ENCODE results near the gene TECTA.
"Not testable (repeated sequence)": the region's sequence is repeated elsewhere in the genome, so short reads cannot be mapped to it uniquely, and the experiment has no call there.

Gene TECTA

DNA sequence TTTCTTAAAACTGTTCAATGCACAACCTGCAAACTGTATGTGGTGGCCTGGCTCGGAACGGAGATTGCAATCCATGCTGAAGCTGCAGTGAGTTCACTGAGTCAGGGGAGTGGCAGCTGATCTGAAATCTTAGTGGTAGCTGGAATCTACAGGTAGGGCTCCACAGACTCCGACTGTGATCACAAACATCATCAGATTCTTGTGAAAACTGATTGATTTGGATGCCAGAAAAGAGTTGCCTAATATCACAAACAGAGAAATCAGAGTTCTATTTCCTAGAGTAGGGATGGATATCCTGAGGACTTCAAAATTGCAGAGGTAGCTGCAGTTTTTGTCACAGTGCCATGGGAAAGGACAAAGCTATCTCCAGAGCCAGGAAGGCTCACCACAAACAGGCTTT lies 134.0 kb downstream of the TECTA start:
- H3K36me3 ChIP-seq, result no peaks in the 10 kb centered on the region
- intact Hi-C loops (cut with DNase I; ENCODE audit: low total_unique reads), result no loop called here

DNA sequence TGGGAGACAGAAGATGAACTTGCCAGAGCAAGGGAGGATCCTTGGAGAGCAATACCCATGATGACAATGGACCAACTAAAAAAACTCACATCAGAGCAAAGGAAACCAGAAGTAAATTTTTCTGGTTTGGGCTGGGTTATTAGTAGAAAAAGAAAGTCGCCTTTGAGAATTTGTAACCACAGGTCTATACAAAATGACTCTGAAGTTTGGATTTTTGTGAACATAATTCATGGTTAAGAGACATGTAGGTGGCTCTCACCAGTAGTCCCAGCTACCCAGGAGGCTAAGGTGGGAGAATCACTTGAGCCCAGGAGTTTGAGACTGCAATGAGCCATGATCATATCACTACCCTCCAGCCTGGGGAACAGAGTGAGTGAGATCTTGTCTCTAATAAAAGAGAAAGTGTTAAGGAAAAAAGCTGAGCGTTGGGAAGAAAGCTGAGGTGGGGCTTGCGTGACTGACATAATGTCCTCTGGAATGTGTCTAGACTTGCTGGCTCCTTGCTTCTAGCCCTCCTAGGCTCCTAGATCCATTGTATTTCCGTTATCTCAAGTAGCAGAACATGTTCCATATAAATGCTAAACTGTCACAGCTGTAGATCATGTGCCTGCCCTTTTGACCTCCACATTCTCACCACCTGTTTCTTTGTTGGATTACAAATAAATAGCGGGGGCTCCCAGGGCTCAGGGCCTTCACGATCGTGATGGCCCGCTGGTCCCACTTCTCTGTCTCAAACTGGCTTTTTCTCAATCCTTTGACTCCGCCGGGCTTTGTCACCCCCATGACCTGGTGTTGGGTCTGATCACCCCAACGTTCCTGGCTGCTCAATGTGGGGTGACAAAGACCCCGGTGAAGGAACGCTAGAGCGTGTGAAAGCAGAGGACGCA lies 135.3 kb downstream of the TECTA start:
- peaks cover 0 to 10% of the 10 kb centered on the region in 2 donors for H3K27me3 ChIP-seq
- H3K9me3 ChIP-seq, result no peaks in the 10 kb centered on the region
- TF ChIP-seq, protein P1, sequence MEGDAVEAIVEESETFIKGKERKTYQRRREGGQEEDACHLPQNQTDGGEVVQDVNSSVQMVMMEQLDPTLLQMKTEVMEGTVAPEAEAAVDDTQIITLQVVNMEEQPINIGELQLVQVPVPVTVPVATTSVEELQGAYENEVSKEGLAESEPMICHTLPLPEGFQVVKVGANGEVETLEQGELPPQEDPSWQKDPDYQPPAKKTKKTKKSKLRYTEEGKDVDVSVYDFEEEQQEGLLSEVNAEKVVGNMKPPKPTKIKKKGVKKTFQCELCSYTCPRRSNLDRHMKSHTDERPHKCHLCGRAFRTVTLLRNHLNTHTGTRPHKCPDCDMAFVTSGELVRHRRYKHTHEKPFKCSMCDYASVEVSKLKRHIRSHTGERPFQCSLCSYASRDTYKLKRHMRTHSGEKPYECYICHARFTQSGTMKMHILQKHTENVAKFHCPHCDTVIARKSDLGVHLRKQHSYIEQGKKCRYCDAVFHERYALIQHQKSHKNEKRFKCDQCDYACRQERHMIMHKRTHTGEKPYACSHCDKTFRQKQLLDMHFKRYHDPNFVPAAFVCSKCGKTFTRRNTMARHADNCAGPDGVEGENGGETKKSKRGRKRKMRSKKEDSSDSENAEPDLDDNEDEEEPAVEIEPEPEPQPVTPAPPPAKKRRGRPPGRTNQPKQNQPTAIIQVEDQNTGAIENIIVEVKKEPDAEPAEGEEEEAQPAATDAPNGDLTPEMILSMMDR (IDR thresholded peaks at IDR 0.05), result no peak
- intact Hi-C loops (cut with DNase I; ENCODE audit: low total_unique reads), result no loop called here
- no peaks in the 10 kb centered on the region for H3K36me3 ChIP-seq
- H3K4me3 ChIP-seq, result no peak overlapping the region
- H3K4me1 ChIP-seq, result no peaks in the 10 kb centered on the region
- H3K27ac ChIP-seq, result no peak overlapping the region
- no peak for DNase-seq

More for the DNA sequence above, 134.0 kb downstream of the TECTA start:
- no peaks in the 10 kb centered on the region for H3K9me3 ChIP-seq
- DNase-seq, result no peak
- TF ChIP-seq, protein P1 (IDR thresholded peaks at IDR 0.05), result no peak
- peaks cover 0 to 9% of the 10 kb centered on the region in 2 donors for H3K27me3 ChIP-seq
- no peak overlapping the region for H3K4me3 ChIP-seq
- no peak overlapping the region for H3K27ac ChIP-seq
- no peaks in the 10 kb centered on the region for H3K4me1 ChIP-seq

- peaks cover 0 to 16% of the 10 kb centered on the region in 2 donors for H3K27me3 ChIP-seq
- H3K36me3 ChIP-seq; DNase-seq; H3K9me3 ChIP-seq; H3K4me1 ChIP-seq; H3K4me3 ChIP-seq; H3K27ac ChIP-seq; intact Hi-C loops (cut with DNase I; ENCODE audit: low total_unique reads): not testable (repeated sequence)
Observed at GRCh38 chr11:121237247-121237646, 136.2 kb downstream of the TECTA start.

DNA sequence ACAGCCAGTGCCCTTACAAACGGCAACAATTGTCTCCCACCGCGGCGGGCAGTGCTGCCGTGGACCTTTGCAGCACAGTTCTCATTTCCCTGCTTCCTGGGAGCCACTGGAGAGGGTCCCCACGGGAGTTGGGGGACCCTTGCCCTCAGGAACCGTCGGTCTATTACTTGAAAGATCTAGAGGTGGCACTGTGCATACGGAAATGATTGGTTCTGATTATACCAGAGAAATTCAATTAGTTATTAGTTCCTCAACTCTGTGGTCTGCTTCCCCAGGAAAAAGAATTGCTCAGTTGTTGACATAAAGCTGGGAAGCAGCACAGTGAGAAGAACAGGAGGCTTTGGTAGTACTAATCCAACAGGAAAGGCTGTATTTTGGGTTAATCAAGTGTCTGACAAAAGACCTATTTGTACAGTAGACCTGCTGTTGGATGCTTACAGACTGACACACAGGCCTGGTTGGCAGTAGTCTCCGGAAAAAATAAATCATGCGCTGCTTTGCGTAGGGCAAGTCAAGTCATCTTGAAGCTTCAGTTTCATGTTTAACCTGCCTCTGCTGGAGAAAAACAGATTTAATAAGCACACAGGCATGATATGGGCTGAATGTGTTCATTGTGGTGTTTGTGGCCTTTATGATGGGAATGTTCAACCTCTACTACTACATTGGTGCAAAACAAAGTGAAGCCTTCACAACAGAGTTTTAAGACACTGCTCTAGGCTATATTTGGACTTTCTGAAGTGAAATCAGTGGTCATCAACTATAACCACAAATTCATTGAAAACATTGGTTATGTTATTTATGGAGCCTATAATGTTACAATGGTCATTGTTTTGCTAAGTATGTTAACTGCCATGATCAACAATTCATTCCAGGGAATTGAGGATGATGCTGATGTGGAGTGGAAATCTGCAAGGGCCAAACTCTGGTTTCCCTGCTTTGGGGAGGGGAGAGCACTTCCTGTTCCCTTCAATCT lies 136.9 kb downstream of the TECTA start:
- Histone ChIP-seq H3K4me1 (no peaks in the 10 kb centered on the region), H3K27me3 (peaks cover 0 to 16% of the 10 kb centered on the region in 2 donors), H3K27ac (no peak overlapping the region), H3K36me3 (no peaks in the 10 kb centered on the region), H3K9me3 (no peaks in the 10 kb centered on the region), H3K4me3 (no peak overlapping the region)
- TF ChIP-seq, protein P1 (IDR thresholded peaks at IDR 0.05), result no peak
- intact Hi-C loops (cut with DNase I; ENCODE audit: low total_unique reads), result no loop called here
- DNase-seq, result no peak

GRCh38 chr11:121238956-121239355 lies 137.9 kb downstream of the TECTA start:
- DNase-seq, result no peak
- intact Hi-C loops (cut with DNase I; ENCODE audit: low total_unique reads), result no loop called here
- Histone ChIP-seq H3K9me3 (no peaks in the 10 kb centered on the region), H3K36me3 (no peaks in the 10 kb centered on the region), H3K4me1 (no peaks in the 10 kb centered on the region), H3K27me3 (peaks cover 0 to 12% of the 10 kb centered on the region in 2 donors), H3K27ac (no peak overlapping the region), H3K4me3 (no peak overlapping the region)
- TF ChIP-seq, protein P1 (IDR thresholded peaks at IDR 0.05), result no peak

DNA sequence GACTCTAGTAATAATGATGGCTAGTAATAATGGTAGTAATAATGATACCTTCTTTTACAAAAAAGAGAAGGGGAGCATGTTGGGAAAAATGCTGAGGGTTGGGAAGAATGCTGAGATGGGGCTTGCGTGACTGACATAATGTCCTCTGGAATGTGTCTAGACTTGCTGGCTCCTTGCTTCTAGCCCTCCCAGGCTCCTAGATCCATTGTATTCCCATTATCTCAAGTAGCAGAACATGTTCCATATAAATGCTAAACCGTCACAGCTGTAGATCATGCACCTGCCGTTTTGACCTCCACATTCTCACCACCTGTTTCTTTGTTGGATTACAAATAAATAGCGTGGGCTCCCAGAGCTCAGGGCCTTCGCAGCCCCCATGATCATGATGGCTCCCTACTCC lies 139.0 kb downstream of the TECTA start:
- not testable (repeated sequence) for H3K4me1 ChIP-seq, H3K27ac ChIP-seq, H3K9me3 ChIP-seq, DNase-seq, H3K36me3 ChIP-seq, H3K4me3 ChIP-seq
- intact Hi-C loops (cut with DNase I; ENCODE audit: low total_unique reads), result loop anchor here (10.0 kb wide), 1 partner anchor 355 kb away; no protein-coding TSS in a partner anchor
- H3K27me3 ChIP-seq, result peaks cover 0 to 10% of the 10 kb centered on the region in 2 donors

All from tibial artery (tissue), 4 donors.